Measurements from ENCODE around the gene ASAP3. TPM values are rescaled to one million over a fixed set of nuclear protein-coding genes. Genes with fewer than 3 reads are reported as not detected.
A peak's percentile ranks its signal among the peaks of the same experiment; 100 is the strongest.

Gene ASAP3
- total and polyA plus RNA-seq, 2 experiments from 2014 or later, result 62.0 to 157 TPM

GRCh38 chr1:23449306-23449705 lies 34.7 kb downstream of the ASAP3 start:
- Histone ChIP-seq H3K27me3 (no peaks in the 10 kb centered on the region), H3K27ac (no peak overlapping the region), H3K4me1 (ENCODE audit: low read depth) (no peaks in the 10 kb centered on the region), H3K4me3 (no peak overlapping the region), H3K36me3 (peaks cover 3% of the 10 kb centered on the region), H3K9me3 (ENCODE audit: low read depth) (no peaks in the 10 kb centered on the region)
- TF ChIP-seq CTCF (IDR thresholded peaks at IDR 0.05; ENCODE audit: low read depth, low read length), result no peak
- DNase-seq (ENCODE audit: low read depth in 1 of 2, low spot score in 1 of 2), result no peak

GRCh38 chr1:23448846-23449245 lies 35.1 kb downstream of the ASAP3 start:
- DNase-seq (ENCODE audit: low read depth in 1 of 2, low spot score in 1 of 2), result no peak
- Histone ChIP-seq H3K9me3 (ENCODE audit: low read depth) (no peaks in the 10 kb centered on the region), H3K36me3 (peaks cover 3% of the 10 kb centered on the region), H3K4me1 (ENCODE audit: low read depth) (no peaks in the 10 kb centered on the region), H3K27me3 (no peaks in the 10 kb centered on the region), H3K27ac (no peak overlapping the region), H3K4me3 (no peak overlapping the region)
- TF ChIP-seq CTCF (IDR thresholded peaks at IDR 0.05; ENCODE audit: low read depth, low read length), result no peak

GRCh38 chr1:23446661-23447310 lies 37.2 kb downstream of the ASAP3 start:
- H3K27me3 ChIP-seq, result no peaks in the 10 kb centered on the region
- H3K4me1 ChIP-seq (ENCODE audit: low read depth), result no peaks in the 10 kb centered on the region
- H3K27ac ChIP-seq, result no peak overlapping the region
- no peak for TF ChIP-seq CTCF (IDR thresholded peaks at IDR 0.05; ENCODE audit: low read depth, low read length)
- no peaks in the 10 kb centered on the region for H3K9me3 ChIP-seq (ENCODE audit: low read depth)
- DNase-seq (ENCODE audit: low read depth in 1 of 2, low spot score in 1 of 2), result no peak
- no peak overlapping the region for H3K4me3 ChIP-seq
- H3K36me3 ChIP-seq, result peaks cover 10% of the 10 kb centered on the region

- no peak overlapping the region for H3K27ac ChIP-seq
- H3K9me3 ChIP-seq (ENCODE audit: low read depth), result no peaks in the 10 kb centered on the region
- H3K27me3 ChIP-seq, result no peaks in the 10 kb centered on the region
- DNase-seq (ENCODE audit: low read depth in 1 of 2, low spot score in 1 of 2), result peak in 1 of 2 donors; percentile 53
- no peaks in the 10 kb centered on the region for H3K4me1 ChIP-seq (ENCODE audit: low read depth)
- H3K4me3 ChIP-seq, result no peak overlapping the region
- peaks cover 16% of the 10 kb centered on the region for H3K36me3 ChIP-seq
- no peak for TF ChIP-seq CTCF (IDR thresholded peaks at IDR 0.05; ENCODE audit: low read depth, low read length)
Observed at GRCh38 chr1:23444596-23445390, 39.2 kb downstream of the ASAP3 start.

- Histone ChIP-seq H3K4me1 (ENCODE audit: low read depth) (no peaks in the 10 kb centered on the region), H3K9me3 (ENCODE audit: low read depth) (no peaks in the 10 kb centered on the region), H3K27me3 (no peaks in the 10 kb centered on the region), H3K4me3 (no peak overlapping the region), H3K27ac (no peak overlapping the region), H3K36me3 (peaks cover 18% of the 10 kb centered on the region)
- DNase-seq (ENCODE audit: low read depth in 1 of 2, low spot score in 1 of 2), result peak in 1 of 2 donors; percentile 99
- no peak for TF ChIP-seq CTCF (IDR thresholded peaks at IDR 0.05; ENCODE audit: low read depth, low read length)
Observed at GRCh38 chr1:23444104-23444533, 39.9 kb downstream of the ASAP3 start.
